Activated T-cell treated with anti-CD3 and anti-CD28 coated beads for 24 hours (primary cell): Measurements from ENCODE around the gene CENPA.

Source experiments
- DNase-seq: peaks from one replicate; pipeline ENCODE4 v3.0.0-alpha.2; 2020; ENCODE audit warnings: low read depth

The CENPA gene

GRCh38 chr2:26763019-26763418, 22.8 kb upstream of the CENPA start:
- no peak for DNase-seq

GRCh38 chr2:26764078-26764887, 21.6 kb upstream of the CENPA start, which contains the start of gene SLC35F6:
SLC35F6 (plus strand) TSS chr2:26764284; CDS start chr2:26764350, 66 bp downstream.
- DNase-seq = peak; percentile 75

GRCh38 chr2:26764906-26765305, 20.9 kb upstream of the CENPA start:
- DNase-seq = no peak

- no peak for DNase-seq
Observed at GRCh38 chr2:26765475-26766200, 20.2 kb upstream of the CENPA start.

GRCh38 chr2:26767129-26767528, 18.7 kb upstream of the CENPA start:
- no peak for DNase-seq

- no peak for DNase-seq
Observed at GRCh38 chr2:26767894-26768487, 17.9 kb upstream of the CENPA start.

- no peak for DNase-seq
Observed at GRCh38 chr2:26768759-26769088, 17.1 kb upstream of the CENPA start.

GRCh38 chr2:26769089-26769761, 16.6 kb upstream of the CENPA start:
- no peak for DNase-seq

- DNase-seq = no peak
Observed at GRCh38 chr2:26770986-26771586, 14.8 kb upstream of the CENPA start.

GRCh38 chr2:26772064-26773001, 13.5 kb upstream of the CENPA start:
- DNase-seq = no peak

GRCh38 chr2:26776195-26776800, 9.6 kb upstream of the CENPA start:
- DNase-seq = no peak

GRCh38 chr2:26778098-26778497, 7.8 kb upstream of the CENPA start:
- DNase-seq = no peak

- no peak for DNase-seq
Observed at GRCh38 chr2:26778507-26778906, 7.3 kb upstream of the CENPA start.

GRCh38 chr2:26780203-26780760, 5.6 kb upstream of the CENPA start:
- DNase-seq = no peak

- DNase-seq = no peak
Observed at GRCh38 chr2:26782876-26783704, 2.8 kb upstream of the CENPA start.

GRCh38 chr2:26784570-26785234, 1.2 kb upstream of the CENPA start:
- no peak for DNase-seq

GRCh38 chr2:26786207-26787028, 562 bp downstream of the CENPA start:
- DNase-seq = no peak

GRCh38 chr2:26792720-26793119, 6.9 kb downstream of the CENPA start:
- DNase-seq = no peak
